ENCODE data around the gene ZFP36.

Gene ZFP36

DNA sequence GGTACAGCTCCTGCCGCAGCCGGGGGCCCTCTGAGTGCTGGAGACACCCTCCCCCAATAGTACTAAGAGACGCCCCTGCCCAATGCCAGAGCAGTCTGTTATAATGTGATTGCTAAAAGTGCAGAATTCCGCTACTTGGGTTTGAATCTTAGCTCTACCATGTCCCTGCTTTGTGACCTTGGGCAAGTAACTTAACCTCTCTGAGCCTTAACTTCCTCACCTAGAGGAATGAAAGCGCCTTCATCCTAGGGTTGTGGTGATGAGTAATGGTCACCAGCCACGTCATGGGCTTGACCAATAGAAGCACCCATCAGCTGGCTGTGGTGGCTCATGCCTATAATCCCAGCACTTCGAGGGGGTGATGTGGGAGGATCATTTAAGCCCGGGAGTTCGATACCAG, 12.4 kb downstream of the ZFP36 start:
- no peak for DNase-seq (ENCODE audit: low read depth)

DNA sequence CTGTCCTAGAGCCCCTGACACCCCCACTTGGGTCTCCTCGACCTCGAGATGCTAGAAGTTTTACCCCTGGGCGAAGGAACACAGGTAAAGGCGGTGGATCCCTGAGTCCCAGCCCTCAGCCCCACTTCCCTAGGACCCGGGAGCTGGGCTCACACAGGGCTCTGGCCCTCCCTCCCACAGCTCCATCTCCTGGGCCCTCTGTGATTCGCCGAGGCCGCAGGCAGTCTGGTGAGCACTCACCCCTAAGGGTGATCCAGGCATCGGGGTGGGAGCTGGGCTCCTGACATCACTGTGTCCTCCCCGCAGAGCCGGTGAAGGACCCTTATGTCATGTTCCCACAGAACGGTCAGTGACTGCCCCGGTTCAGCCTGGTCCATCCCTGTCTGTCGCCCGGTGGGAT, 14.1 kb downstream of the ZFP36 start:
- no peak for DNase-seq (ENCODE audit: low read depth)

DNA sequence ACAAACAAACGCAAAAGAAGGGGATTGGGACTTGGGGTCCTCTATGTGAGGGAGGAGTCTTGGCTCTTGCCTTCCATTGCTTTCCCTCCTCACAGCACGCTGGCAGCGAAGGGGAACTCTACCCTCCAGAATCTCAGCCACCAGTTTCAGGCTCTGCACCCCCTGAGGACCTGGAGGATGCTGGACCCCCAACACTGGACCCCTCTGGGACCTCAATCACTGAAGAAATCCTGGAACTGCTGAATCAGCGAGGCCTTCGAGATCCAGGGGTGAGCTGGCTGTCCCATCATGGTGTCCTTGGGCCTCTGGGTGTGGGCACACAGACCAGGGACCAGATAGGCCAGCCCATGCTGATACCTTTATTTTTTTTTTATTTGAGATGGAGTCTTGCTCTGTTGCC, 15.4 kb downstream of the ZFP36 start:
- DNase-seq (ENCODE audit: low read depth) = no peak

DNA sequence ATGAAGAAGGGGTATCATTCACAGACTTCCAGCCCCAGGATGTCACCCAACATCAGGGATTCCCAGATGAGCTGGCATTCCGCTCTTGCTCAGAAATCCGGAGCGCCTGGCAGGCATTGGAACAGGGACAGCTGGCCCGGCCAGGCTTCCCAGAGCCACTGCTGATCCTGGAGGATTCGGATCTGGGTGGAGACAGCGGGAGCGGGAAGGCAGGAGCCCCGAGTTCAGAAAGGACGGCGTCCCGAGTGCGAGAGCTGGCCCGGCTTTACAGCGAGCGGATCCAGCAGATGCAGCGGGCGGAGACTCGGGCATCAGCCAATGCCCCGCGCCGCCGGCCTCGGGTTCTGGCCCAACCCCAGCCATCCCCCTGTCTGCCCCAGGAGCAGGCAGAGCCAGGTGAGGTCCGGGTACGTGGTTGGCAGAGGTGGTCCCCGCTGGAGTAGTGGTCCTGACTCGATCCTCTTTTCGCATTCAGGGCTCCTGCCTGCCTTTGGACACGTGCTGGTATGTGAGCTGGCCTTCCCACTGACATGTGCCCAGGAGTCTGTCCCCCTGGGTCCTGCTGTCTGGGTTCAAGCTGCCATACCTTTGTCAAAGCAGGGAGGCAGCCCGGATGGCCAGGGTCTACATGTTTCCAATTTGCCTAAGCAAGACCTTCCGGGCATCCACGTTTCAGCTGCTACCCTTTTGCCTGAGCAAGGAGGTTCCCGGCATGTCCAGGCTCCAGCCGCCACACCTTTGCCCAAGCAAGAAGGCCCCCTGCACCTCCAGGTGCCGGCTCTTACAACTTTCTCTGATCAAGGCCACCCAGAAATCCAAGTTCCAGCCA, 16.8 kb downstream of the ZFP36 start:
- no peak for DNase-seq (ENCODE audit: low read depth)

GRCh38 chr19:39424934-39425333, 18.3 kb downstream of the ZFP36 start:
- DNase-seq (ENCODE audit: low read depth) = no peak

DNA sequence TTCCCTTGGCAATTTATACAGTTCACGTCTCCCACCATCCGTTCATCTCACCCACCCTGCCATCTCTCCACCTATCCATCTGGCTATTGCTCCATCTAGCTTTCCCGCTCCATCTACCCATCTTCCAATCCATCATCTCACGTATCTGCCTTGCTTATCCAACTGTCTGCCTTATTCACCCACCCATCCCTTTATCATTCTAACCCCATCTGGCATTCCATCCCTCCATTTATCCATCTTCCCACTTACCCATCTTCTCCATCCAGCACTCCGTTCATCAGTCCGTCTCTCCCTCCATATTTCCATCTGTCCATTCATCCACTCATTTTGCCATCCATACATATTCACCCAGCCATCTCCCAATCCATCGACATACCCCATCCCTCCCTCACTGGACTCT, 19.1 kb downstream of the ZFP36 start:
- no peak for DNase-seq (ENCODE audit: low read depth)

DNA sequence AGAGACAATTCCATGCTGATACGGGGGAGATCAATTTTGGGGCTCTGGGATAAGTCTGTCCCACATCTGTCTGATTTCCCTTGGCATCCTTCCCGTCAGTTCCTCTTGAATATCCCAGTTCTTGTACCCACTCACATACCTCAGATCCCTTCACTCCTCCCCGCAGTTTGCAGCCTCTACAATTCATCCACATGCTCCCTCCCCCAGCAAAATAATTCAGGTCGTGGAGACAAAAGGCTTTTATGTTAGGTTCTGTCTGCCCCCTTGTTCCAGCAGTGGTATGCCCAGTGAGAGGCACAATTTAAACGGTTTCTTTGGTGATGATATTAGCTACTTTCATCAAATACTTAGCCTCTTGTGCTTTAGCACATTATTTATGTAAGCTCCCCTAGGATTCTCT, 19.5 kb downstream of the ZFP36 start:
- DNase-seq (ENCODE audit: low read depth) = no peak

- no peak for DNase-seq (ENCODE audit: low read depth)
These were observed 21.1 kb downstream of the ZFP36 start for GRCh38 chr19:39427707-39428106.

GRCh38 chr19:39428283-39429112, 21.9 kb downstream of the ZFP36 start:
- no peak for DNase-seq (ENCODE audit: low read depth)

DNA sequence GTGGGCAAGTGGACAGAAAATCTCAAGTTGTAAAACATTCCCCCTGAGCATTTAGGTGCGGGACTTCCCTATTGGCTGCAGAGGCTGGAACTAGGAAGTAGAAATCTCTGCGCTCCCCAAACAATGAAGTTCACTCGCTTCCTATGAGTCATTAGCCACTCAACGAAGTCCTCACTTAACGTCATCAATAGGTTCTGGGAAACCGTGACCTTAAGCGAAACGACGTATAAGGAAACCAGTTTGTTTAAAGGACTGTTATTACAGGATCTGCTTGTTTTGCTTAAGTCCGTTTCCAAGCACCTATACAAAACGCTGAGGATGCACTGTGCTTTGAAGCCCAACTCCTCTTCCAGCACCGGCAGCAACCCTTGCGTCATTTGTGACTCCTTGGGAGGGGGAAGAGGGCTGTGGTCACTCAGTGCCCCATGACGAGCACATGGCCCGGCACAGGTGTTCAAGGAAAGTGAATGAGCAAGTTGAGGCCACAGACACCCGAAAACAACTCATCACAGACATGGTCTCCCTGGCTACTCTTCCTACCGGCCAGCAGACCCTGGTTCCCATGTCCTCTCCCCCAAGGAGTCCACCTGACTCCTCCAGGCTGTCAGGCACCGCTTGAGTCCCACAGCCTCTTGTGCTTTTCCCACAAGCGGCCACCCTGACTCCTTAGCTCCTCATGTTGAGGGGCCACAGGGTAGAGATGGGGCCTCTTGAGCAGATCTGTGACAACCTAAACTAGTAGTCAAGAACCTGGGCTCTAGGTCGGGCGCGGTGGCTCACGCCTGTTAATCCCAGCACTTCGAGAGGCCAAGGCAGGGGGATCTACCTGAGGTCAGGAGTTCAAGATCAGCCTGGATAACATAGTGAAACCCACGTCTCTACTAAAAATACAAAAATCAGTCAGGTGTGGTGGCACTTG, 24.3 kb downstream of the ZFP36 start:
- DNase-seq (ENCODE audit: low read depth) = peak; percentile 20

DNA sequence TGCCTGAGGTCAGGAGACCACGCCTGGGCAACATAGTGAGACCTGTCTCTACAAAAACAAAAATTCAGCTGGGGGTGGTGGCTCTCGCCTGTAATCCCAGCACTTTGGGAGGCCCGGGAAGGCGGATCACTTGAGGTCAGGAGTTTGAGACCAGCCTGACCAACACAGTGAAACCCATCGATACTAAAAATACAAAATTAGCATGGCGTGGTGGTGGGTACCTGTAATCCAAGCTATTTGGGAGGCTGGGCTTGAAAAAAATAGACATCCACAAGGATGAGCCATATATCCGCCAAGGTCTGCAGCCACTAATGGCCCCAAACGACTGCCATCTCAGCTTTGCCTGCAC, 26.0 kb downstream of the ZFP36 start:
- no peak for DNase-seq (ENCODE audit: low read depth)

DNA sequence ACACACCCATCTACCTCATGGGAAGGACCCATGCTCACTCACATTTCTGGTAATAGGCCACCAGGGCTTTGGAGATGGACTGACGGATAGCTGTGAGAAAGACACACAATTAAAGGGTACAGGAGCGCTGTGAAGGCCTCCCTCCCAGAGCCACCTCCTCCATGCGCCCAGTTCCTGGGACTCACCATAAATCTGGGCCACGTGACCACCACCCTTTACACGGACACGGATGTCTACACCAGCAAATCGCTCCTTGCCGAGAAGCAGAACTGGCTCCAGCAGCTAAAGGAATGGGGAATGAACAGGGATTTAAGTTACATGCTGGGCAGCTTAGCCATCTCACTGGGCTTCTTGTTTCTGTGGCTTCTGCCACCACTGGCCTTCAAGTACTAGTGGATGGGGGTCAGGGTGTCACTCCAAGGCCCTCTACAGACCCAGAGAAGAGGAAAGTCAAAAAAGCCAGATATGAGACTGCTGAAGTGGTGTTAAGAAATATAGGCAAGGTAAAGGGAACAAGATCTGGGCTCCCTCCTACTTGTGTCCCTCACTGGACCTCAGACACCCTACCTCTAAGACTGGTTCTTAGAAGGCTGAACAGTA, 26.9 kb downstream of the ZFP36 start:
- DNase-seq (ENCODE audit: low read depth) = no peak

GRCh38 chr19:39434123-39435076, 27.8 kb downstream of the ZFP36 start:
- no peak for DNase-seq (ENCODE audit: low read depth)

DNA sequence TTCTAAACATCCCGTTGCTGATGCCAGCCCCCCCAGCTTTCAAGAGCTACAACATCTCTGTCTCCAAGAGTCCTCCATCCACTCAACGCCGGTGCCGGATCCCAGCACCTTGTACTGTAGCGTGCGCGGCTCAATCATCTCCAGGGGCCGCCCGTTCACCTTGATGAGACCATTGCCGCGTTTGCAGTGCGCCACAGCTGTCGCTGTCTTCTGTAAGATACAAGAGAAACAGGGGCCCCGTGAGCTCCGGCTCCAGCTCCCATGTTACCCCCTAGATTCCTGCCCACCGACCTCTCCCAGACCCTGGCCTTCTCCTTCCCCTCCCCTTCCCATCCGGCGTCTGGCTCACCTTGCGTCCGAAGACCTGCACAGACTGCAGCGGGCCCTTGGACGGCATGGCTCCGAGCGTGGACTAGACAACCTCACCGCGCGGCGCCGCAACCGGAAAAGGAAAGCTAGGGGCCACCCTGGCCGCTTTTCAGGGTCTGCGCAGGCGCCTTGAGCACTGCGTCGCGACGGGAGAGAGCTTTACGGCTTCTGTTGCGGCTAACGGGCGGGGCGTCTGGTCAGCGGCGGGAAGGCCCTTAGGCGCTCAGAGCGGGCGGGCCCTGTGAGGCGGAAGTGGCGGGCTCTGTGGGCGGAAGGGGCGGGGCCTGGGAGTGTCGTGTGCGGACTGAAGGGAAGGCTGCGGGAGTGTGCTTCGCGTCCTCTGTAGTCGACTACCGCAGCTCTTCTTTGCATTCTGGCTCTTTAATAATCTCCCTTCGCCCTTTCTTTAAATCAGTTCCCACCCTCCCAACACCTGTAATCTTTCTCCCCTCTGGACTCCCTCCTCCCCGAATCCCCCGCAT, 29.1 kb downstream of the ZFP36 start, which contains the start of gene RPS16:
RPS16 (minus strand) TSS at position 451 of the 851 bp plus-strand sequence; CDS start at position 397, 54 bp downstream.
- peak; percentile 99 for DNase-seq (ENCODE audit: low read depth)

GRCh38 chr19:39436350-39436716, 29.7 kb downstream of the ZFP36 start:
- DNase-seq (ENCODE audit: low read depth) = no peak

DNA sequence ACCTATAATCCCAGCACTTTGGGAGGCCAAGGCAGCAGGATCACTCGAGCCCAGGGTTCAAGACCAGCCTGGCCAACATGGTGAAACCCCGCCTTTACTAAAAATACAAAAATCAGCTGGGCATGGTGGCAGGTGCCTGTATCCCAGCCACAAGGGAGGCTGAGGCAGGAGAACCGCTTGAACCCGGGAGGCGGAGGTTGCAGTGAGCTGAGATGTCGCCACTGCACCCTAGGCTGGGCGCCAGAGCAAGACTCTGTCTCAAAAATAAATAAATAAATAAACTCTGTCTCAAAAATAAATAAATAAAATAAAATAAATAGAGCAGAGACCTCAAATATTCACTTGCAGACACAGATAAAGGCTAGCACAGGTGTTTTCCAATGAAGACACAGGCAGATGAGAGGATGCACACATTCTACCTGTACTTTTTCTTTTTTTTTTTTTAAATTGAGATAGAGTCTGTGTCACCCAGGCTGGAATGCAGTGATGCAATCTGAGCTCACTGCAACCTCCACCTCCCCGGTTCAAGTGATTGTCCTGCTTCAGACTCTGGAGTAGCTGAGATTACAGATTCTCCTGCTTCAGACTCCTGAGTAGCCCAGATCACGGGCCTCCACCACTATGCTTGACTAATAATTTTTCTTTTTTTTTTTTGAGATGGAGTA, 31.8 kb downstream of the ZFP36 start:
- no peak for DNase-seq (ENCODE audit: low read depth)

DNA sequence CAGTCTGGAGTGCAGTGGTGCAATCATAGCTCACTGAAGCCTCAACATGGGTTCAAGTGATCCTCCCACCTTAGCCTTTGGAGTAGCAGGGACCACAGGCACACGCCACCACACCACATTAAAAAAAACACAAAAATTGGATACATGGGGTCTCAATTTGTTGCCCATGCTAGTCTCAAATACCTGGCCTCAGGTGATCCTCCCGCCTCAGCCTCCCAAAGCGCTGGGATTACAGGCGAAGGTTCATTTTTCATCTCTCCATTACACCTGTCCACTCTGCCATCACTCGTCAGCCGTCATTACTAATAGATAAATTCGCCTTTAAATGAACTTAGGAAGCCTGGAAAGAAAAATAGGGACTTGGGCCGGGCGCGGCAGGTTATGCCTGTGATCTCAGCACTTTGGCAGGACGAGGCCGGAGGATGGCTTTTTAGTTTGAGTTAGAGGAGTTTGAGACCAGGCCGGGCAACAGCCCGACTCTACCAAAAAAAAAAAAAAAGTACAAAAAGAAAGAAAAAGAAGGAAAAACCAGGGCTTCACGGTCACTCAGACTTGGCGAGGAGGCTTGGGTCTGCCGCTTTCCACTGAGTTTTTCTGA, 38.0 kb downstream of the ZFP36 start:
- DNase-seq (ENCODE audit: low read depth) = no peak

GRCh38 chr19:39445196-39446111, 38.8 kb downstream of the ZFP36 start, which contains the start of gene SUPT5H:
Gene SUPT5H (plus strand): TSS chr19:39445582. CDS start chr19:39445891, 309 bp downstream.
- peak; percentile 92 for DNase-seq (ENCODE audit: low read depth)

Data from stimulated activated CD8-positive, alpha-beta memory T cell treated with anti-CD3 and anti-CD28 coated beads, Interleukin-12 subunit alpha, Interleukin-12 subunit beta, amount 100 ng/mL, for 4 hours (primary cell).